Right forelimb (tissue), 1 donor: ENCODE measurements around the gene DTNBP1.

Experiments
- DNase-seq: peaks from one replicate; pipeline ENCODE4 v3.0.0-alpha.2; 2018

Gene DTNBP1

DNA sequence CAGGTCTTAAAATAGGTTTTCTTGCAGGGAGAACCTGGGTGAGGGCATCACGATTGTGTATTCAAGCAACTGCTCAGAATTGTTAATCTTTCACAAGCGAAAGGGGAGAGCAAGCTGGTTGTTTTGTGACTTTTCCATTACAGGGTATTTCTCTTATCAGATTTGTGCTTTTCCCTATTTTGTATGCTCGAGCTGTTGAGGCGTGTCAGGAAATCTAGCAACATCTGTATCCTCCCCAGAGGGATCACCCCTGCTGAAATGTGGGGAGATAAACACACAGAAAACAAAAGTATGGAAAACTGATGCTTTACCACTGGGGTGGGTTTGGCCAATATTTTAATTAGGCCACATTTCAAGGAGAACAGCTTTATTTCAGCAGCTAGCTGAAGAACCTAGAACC is 187.0 kb downstream of the DTNBP1 start:
- DNase-seq = peak; percentile 17

DNA sequence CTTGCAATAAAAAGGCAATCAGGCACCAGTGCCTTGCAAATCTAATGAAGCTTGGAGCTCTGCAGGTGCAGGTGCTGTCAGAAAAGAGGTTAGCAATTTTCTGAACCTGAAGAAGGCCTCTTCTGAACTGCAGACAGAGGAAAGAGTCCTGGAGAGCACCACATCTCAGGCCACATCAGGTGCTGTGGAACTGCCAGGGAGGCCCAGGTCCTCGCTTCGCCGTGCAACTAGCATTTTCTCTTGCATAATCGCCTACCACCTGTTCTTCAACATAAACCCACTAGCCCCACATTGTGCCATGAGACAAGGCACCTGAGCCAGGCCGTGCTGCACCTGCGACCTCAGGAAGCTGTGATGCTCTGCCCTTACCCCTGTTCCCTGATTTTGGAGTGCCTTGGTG is 187.6 kb downstream of the DTNBP1 start:
- peak; percentile 20 for DNase-seq

GRCh38 chr6:15474196-15474595 is 188.6 kb downstream of the DTNBP1 start:
- no peak for DNase-seq

DNA sequence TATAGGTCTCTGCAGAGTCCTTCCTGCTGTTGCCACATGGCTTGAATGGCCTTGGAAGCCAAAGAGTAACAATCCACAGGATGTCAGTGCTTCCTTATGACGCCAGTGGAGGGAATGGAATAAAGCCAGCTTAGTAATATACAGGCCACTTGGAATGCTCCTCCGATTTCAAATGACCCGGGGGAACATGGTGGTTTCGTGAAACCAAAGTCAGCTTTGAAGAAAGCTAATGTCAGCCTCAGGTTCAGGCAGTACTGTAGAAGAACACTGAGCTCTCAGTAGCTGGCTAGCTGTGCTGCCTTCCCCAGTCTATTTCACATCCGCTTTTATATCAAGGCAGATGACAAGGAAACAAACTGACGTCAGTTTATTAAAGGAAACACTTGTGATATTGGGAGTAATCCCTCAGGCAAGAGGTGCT is 189.1 kb downstream of the DTNBP1 start:
- peak; percentile 45 for DNase-seq

GRCh38 chr6:15473174-15473573 is 189.7 kb downstream of the DTNBP1 start:
- DNase-seq = peak; percentile 6
